Neural crest cell (in vitro differentiated cells): ENCODE measurements around the gene LCE3B. TPM values are rescaled to one million over a fixed set of nuclear protein-coding genes. Genes with fewer than 3 reads are reported as not detected.

ENCODE experiments used
- DNase-seq: peaks from one replicate; pipeline ENCODE4 v3.0.0; 2021; ENCODE audit warnings: low read depth, mixed read lengths, low spot score
- H3K27ac Mint-ChIP-seq: one replicate; pipeline ENCODE4 v1.8.0; 2021; ENCODE audit warnings: mild to moderate bottlenecking, mixed read lengths; ENCODE audit not compliant: unreplicated experiment
- H3K27me3 Mint-ChIP-seq: 2 replicates; pipeline ENCODE4 v1.8.0; 2021; ENCODE audit warnings: low read depth, mild to moderate bottlenecking, mixed read lengths
- H3K36me3 Mint-ChIP-seq: 2 replicates; pipeline ENCODE4 v1.8.0; 2021; ENCODE audit warnings: low read depth, mild to moderate bottlenecking, mixed read lengths
- H3K4me1 Mint-ChIP-seq: 2 replicates; pipeline ENCODE4 v1.8.0; 2021; ENCODE audit warnings: mixed read lengths
- H3K4me3 Mint-ChIP-seq: one replicate; pipeline ENCODE4 v1.8.0; 2021; ENCODE audit warnings: mild to moderate bottlenecking, mixed read lengths
- H3K9me3 Mint-ChIP-seq: 2 replicates; pipeline ENCODE4 v1.8.0; 2021; ENCODE audit warnings: mixed read lengths
- CTCF ChIP-seq: fragments of 200-600 bp; sonication (generic); conservative IDR thresholded peaks from 2 replicates; pipeline ENCODE4 v1.5.0; 2021; ENCODE audit warnings: antibody characterized with exemption, mild to moderate bottlenecking
- total RNA-seq: library from RNA; stranded (reverse); gene quantifications from 2 replicates; pipeline ENCODE4 v1.2.1, GENCODE V29; 2021

LCE3B gene
- total RNA-seq, 1 donor from 2014 or later: not detected

- H3K4me1 Mint-ChIP-seq: no peaks in the 10 kb centered on the region
- DNase-seq: no peak
- H3K9me3 Mint-ChIP-seq: peaks cover 16% of the 10 kb centered on the region
- H3K27me3 Mint-ChIP-seq: no peaks in the 10 kb centered on the region
- no peak overlapping the region for H3K4me3 Mint-ChIP-seq
- H3K27ac Mint-ChIP-seq: no peak overlapping the region
- no peak for TF ChIP-seq CTCF
- peaks cover 2% of the 10 kb centered on the region for H3K36me3 Mint-ChIP-seq
These were observed 44.1 kb downstream of the LCE3B start for GRCh38 chr1:152657677-152658076.

- Mint-ChIP-seq H3K9me3 (peaks cover 17% of the 10 kb centered on the region), H3K36me3 (peaks cover 2% of the 10 kb centered on the region)
These were observed 45.0 kb downstream of the LCE3B start for GRCh38 chr1:152658649-152659048.

GRCh38 chr1:152663098-152663497, 49.5 kb downstream of the LCE3B start, which contains the start of gene LCE2D:
LCE2D (plus strand) TSS chr1:152663380; CDS start chr1:152664106, 726 bp downstream.
- Mint-ChIP-seq H3K27me3 (no peaks in the 10 kb centered on the region), H3K4me3 (no peak within 1 kb of the TSS), H3K36me3 (no peaks in the 10 kb centered on the region), H3K27ac (no peak within 1 kb of the TSS), H3K9me3 (peaks cover 13% of the 10 kb centered on the region), H3K4me1 (no peaks in the 10 kb centered on the region)
- TF ChIP-seq CTCF: no peak
- DNase-seq: no peak

More at GRCh38 chr1:152658649-152659048, 45.0 kb downstream of the LCE3B start:
- Mint-ChIP-seq H3K27ac (no peak overlapping the region), H3K27me3 (no peaks in the 10 kb centered on the region), H3K4me3 (no peak overlapping the region), H3K4me1 (no peaks in the 10 kb centered on the region)
- TF ChIP-seq CTCF: no peak
- no peak for DNase-seq

Other genes with a start within 250 kb of the LCE3B start
- not detected in 2 replicates for gene CRNN, start 199.5 kb upstream of the LCE3B start, total RNA-seq
- gene LCE5A, start 103.0 kb upstream of the LCE3B start, total RNA-seq: not detected in 2 replicates
- gene CRCT1, start 99.3 kb upstream of the LCE3B start, total RNA-seq: not detected in 2 replicates
- gene LCE3E, start 47.0 kb upstream of the LCE3B start, total RNA-seq: not detected in 2 replicates
- not detected in 2 replicates for gene LCE3D, start 33.3 kb upstream of the LCE3B start, total RNA-seq
- gene LCE3C, start 13.6 kb upstream of the LCE3B start, total RNA-seq: not detected in 2 replicates
- gene LCE3A, start 9.3 kb downstream of the LCE3B start, total RNA-seq: not detected in 2 replicates
- gene LCE2D, start 49.6 kb downstream of the LCE3B start, total RNA-seq: not detected in 2 replicates
- gene LCE2C, start 61.5 kb downstream of the LCE3B start, total RNA-seq: not detected in 2 replicates
- not detected in 2 replicates for gene LCE2B, start 72.3 kb downstream of the LCE3B start, total RNA-seq
- not detected in 2 replicates for gene LCE2A, start 84.5 kb downstream of the LCE3B start, total RNA-seq
- gene LCE4A, start 94.3 kb downstream of the LCE3B start, total RNA-seq: not detected in 2 replicates
- not detected in 2 replicates for gene KPRP, start 144.2 kb downstream of the LCE3B start, total RNA-seq
- gene LCE1F, start 161.3 kb downstream of the LCE3B start, total RNA-seq: not detected in 2 replicates
- not detected in 2 replicates for gene LCE1E, start 172.4 kb downstream of the LCE3B start, total RNA-seq
- not detected in 2 replicates for gene LCE1D, start 182.9 kb downstream of the LCE3B start, total RNA-seq
- not detected in 2 replicates for gene LCE1C, start 192.8 kb downstream of the LCE3B start, total RNA-seq
- gene LCE1B, start 198.2 kb downstream of the LCE3B start, total RNA-seq: not detected in 2 replicates
- gene LCE1A, start 213.7 kb downstream of the LCE3B start, total RNA-seq: not detected in 2 replicates
- gene LCE6A, start 229.0 kb downstream of the LCE3B start, total RNA-seq: not detected in 2 replicates
- gene LCE7A, start 246.2 kb downstream of the LCE3B start, total RNA-seq: not detected in 2 replicates